Right atrium auricular region (tissue), 2 donors: Measurements from ENCODE around the gene MATN3. TPM values are rescaled to one million over a fixed set of nuclear protein-coding genes. Genes with fewer than 3 reads are reported as not detected.

Experiments used
- DNase-seq: peaks from one replicate; pipeline ENCODE4 v3.0.0-alpha.2; 2019; ENCODE audit warnings: low spot score
- H3K27ac ChIP-seq, 2 donors: fragments of 200-600 bp; sonication (generic); 1 replicate in 1 of 2; 2 replicates in 1 of 2; pipeline ENCODE4 v1.5.1; 2016 to 2019
- H3K27me3 ChIP-seq, 2 donors: fragments of 200-600 bp; sonication (generic); one replicate each; pipeline versions ENCODE4 v1.5.1 to v1.6.0; 2017 to 2019
- H3K36me3 ChIP-seq: fragments of 200-600 bp; sonication (generic); one replicate; pipeline ENCODE4 v1.5.1; 2016
- H3K4me1 ChIP-seq, 2 donors: fragments of 200-600 bp; sonication (generic); one replicate each; pipeline versions ENCODE4 v1.5.1 to v1.6.0; 2017 to 2019
- H3K4me3 ChIP-seq, 2 donors: fragments of 200-600 bp; sonication (generic); 1 replicate in 1 of 2; 2 replicates in 1 of 2; pipeline ENCODE4 v1.5.1; 2017 to 2019; ENCODE audit warnings: mild to moderate bottlenecking in 1 of 2, moderate library complexity in 1 of 2
- H3K9me3 ChIP-seq, 2 donors: fragments of 200-600 bp; sonication (generic); one replicate each; pipeline ENCODE4 v1.5.1; 2019
- CTCF ChIP-seq, 2 donors: fragments of 200-600 bp; sonication (generic); IDR thresholded peaks; one replicate each; pipeline ENCODE4 v1.5.1; 2019; ENCODE audit warnings: antibody characterized with exemption in 2 of 2
- total RNA-seq, 2 donors: library from RNA; depleted of rRNA; stranded (reverse); fragments of >200 nt; gene quantifications; one replicate each; pipeline ENCODE4 v1.1.0, GENCODE V29; 2016

Gene MATN3
- total RNA-seq: not detected

- peak within 1 kb of the TSS; percentile 56 to 62 for H3K4me3 ChIP-seq
- H3K36me3 ChIP-seq: no peaks in the 10 kb centered on the region
- no peak for DNase-seq
- H3K9me3 ChIP-seq: no peaks in the 10 kb centered on the region
- peaks cover 0 to 5% of the 10 kb centered on the region in 2 donors for H3K4me1 ChIP-seq
- H3K27me3 ChIP-seq: peaks cover 0 to 3% of the 10 kb centered on the region in 2 donors
- H3K27ac ChIP-seq: peak within 1 kb of the TSS; percentile 1 to 51
- no peak for TF ChIP-seq CTCF (IDR thresholded peaks at IDR 0.05)
Observed at GRCh38 chr2:20012282-20013125, at the start of gene MATN3. MATN3 (minus strand) TSS chr2:20012668; CDS start chr2:20012631, 37 bp downstream.

GRCh38 chr2:20061940-20062339 is 49.5 kb upstream of the MATN3 start:
- H3K4me1 ChIP-seq: peaks cover 0 to 9% of the 10 kb centered on the region in 2 donors
- peaks cover 0 to 4% of the 10 kb centered on the region in 2 donors for H3K9me3 ChIP-seq
- no peak for DNase-seq
- H3K4me3 ChIP-seq: no peak overlapping the region
- H3K36me3 ChIP-seq: no peaks in the 10 kb centered on the region
- no peaks in the 10 kb centered on the region for H3K27me3 ChIP-seq
- TF ChIP-seq CTCF (IDR thresholded peaks at IDR 0.05): no peak
- H3K27ac ChIP-seq: peak overlapping the region; percentile 0 to 8

GRCh38 chr2:20061476-20061875 is 49.0 kb upstream of the MATN3 start:
- H3K36me3 ChIP-seq: no peaks in the 10 kb centered on the region
- no peak for TF ChIP-seq CTCF (IDR thresholded peaks at IDR 0.05)
- H3K27ac ChIP-seq: peak overlapping the region in 1 of 2 donors; percentile 0
- H3K9me3 ChIP-seq: peaks cover 0 to 4% of the 10 kb centered on the region in 2 donors
- H3K27me3 ChIP-seq: no peaks in the 10 kb centered on the region
- H3K4me3 ChIP-seq: no peak overlapping the region
- DNase-seq: no peak
- peaks cover 0 to 6% of the 10 kb centered on the region in 2 donors for H3K4me1 ChIP-seq

GRCh38 chr2:20060106-20060505 is 47.6 kb upstream of the MATN3 start:
- no peak overlapping the region for H3K27ac ChIP-seq
- no peak for TF ChIP-seq CTCF (IDR thresholded peaks at IDR 0.05)
- H3K9me3 ChIP-seq: peaks cover 0 to 4% of the 10 kb centered on the region in 2 donors
- H3K4me3 ChIP-seq: no peak overlapping the region
- H3K27me3 ChIP-seq: no peaks in the 10 kb centered on the region
- no peak for DNase-seq
- H3K36me3 ChIP-seq: no peaks in the 10 kb centered on the region
- H3K4me1 ChIP-seq: no peaks in the 10 kb centered on the region

GRCh38 chr2:20057268-20057667 is 44.8 kb upstream of the MATN3 start:
- Histone ChIP-seq H3K27ac (no peak overlapping the region), H3K4me3 (no peak overlapping the region), H3K9me3 (no peaks in the 10 kb centered on the region), H3K4me1 (peaks cover 0 to 9% of the 10 kb centered on the region in 2 donors), H3K27me3 (no peaks in the 10 kb centered on the region), H3K36me3 (no peaks in the 10 kb centered on the region)
- no peak for TF ChIP-seq CTCF (IDR thresholded peaks at IDR 0.05)
- DNase-seq: no peak
